ENCODE measurements around the gene AHNAK. TPM values are rescaled to one million over a fixed set of nuclear protein-coding genes. Genes with fewer than 3 reads are reported as not detected.
"Not testable (repeated sequence)": the region's sequence is repeated elsewhere in the genome, so short reads cannot be mapped to it uniquely, and the experiment has no call there.

AHNAK gene
- total RNA-seq, 1 experiment from 2014 or later, result 313 TPM

DNA sequence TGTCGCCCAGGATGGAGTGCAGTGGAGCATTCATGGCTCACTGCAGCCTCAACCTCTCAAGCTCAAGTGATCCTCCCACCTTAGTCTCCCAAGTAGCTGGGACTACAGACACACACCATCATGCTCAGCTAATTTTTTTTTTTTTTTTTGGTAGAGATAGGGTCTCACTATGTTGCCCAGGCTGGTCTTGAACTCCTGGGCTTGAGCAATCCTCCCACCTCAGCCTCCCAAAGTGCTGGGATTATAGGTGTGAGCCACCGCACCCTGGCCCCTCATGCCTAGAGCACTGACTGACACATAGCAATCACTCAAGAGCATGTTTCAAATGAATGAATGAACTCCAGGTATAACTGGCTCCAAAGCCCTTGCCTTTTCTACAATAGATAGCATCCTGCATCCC, 3.9 kb upstream of the AHNAK start:
- DNase-seq (ENCODE audit: low read depth), result not testable (repeated sequence)

DNA sequence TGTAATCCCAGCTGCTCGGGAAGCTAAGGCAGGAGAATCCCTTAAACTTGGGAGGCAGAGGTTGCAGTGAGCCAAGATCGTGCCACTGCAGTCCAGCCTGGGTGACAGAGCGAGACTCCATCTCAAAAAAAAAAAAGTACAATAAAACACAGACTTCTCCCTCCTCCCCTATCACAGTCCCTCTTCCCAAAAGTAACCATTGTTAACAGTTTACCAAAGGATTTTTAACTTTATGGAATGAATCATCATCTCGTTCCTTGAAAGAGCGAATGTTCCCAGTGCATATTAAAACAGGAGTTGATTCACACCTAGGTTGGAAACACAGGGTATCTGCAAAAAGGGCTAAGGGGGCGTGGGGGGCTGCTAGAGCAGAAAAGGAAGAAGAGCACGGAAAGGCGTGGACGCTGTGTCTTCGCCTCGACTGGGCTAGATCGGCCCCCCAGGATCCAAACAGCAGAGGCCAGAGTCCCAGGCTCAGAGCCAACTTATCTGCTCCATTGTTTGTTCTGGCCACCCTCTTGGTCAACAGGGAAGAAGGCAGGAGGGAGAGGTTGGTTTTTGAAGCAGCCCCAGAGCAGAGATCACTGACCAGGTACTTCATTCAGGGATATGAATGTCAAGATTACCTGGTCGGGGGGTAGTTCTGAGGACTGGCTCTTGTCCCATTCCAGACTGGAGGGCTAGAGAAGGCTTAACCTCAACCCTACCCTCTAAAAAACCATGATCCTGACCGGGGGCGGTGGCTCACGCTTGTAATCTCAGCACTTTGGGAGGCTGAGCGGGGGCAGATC, 2.1 kb upstream of the AHNAK start:
- no peak for DNase-seq (ENCODE audit: low read depth)

DNA sequence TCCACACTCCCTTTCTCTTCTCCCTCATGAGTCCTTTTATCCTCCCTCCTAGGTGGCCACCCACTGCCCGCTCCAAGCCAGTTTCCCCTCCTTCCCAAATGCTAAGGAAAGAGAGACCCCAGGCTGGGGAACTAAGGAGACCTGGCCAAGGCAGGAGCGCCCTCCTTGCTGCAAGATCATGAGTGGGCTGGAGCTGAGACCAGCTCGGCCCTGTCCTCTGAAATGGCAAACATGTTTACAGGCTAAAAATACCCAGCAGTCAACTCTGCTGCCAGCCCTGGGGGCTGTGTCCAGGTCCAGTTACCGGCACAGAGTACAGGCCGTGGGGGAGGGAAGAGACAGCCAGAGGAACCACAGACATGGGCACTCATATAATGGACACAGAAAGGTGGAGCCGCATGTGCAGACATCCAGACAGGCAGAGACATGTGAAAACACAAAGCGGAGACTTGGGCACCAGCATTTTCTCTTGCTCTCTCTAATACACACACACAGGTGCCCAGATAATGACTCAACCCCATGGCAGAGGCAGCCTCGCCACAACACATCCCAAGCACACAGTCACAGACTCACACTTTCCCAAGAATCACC, 1.2 kb upstream of the AHNAK start:
- DNase-seq (ENCODE audit: low read depth), result peak; percentile 66

DNA sequence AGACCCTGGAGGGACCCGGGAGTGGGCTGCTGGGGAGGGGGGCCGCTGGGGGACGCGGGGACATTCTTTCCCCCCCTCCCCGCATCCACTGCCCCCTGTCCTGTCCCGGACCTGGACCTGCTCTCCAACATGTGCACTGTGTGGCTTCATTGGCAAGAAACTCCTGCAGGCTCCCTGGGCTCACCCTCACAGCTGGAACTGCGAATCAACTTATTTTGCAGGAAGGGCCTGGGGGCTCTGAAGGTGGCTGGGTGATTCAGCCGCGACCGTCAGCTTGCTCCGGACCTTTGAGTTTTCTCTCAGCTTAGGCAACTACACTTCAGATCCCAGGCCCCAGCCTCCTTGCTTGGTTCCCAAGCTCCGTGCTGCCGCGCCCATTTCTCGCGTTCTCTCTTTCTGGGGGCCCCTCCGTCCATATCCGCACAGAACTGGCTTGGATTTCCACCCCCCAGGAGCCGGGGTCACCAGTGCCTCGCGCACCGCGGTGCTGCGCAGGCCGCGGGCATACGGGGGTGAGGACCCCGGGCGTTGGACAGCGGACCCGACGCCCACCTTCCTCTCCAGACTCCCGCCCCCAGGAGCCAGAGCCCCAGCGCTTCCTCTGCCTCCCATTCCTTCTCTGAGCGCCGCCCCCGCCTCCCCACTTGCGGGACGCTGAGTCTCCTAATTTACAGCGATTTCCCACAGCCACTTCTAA, 471 bp upstream of the AHNAK start:
- DNase-seq (ENCODE audit: low read depth), result peak; percentile 42

DNA sequence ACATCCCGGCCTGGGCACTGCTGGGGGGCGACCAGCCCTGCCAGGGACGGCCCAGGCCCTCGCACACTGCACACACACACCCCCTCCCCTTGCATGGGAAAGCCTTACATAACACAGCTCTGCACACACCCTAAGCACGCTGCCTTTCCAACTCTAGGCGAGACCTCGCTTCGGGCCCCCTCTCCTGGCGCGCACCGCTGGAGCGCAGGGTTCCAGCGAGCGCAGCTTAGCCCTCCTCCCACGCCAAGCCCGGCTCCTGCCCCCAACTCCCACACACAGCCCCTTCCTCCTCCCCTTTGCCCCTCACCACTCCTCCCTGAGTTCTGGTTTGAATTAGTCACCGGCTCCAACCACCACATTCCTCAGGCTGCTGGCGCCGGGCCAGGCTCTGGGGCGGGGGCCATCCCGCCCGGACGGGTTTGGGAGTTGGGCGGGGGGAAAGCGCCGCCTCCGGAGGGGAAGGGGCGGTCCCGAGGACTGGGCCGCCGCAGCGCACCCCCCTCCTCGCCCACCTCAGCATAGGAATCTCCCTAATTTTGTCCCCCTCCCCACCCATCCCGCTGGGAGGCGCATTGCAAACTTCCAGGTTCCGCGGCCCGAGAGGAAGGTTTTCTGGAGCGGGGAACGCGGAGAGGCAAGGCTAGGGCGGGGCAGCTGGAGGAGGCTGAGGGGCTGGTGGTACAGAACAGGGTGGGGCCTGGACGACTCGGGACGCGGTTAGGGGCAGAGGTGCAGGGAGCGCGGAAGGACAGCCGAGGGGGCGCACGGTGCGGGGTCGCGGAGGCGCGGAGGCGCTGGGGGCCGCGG, 966 bp downstream of the AHNAK start:
- peak; percentile 94 for DNase-seq (ENCODE audit: low read depth)

DNA sequence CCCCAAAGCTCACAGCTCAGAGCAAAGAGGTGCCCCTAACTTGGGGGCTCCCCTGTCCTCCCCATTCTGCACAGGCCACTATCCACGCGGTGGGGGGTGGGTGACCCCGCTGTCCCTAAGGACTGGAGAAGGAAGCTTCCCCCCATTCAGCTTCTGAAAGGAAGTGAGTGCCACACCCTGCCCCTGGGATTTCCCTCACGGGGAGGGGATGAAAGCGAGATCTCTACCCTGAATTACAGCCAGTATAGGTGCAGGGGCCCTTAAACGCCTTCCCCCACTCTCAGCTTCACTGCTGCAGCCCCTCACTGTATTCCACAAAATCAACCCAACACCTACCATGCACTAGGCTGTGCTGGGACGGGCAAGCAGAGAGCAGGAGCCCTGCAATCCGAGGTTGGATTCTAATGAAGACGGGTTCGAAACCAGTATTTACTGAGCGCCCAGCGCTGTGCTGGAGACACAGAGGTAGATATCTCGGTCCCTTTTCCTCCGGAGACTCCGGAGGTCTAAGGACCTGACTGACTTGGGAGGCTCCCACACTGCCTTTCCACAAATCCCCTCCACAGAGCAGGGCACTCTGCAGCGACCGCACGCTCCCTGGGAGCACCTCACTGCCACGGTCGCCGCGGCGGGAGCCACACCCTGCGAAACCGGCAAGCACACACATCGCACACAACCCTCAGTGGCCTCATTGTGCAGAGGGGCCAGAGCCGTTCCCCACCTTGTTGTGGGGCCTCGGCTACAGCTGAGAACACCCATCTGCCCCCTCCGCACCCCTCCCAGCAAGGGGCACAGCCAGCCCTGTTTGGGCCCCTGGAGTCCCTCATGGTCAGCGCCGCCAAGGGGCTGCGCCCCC, 1.8 kb downstream of the AHNAK start:
- DNase-seq (ENCODE audit: low read depth), result peak; percentile 25

DNA sequence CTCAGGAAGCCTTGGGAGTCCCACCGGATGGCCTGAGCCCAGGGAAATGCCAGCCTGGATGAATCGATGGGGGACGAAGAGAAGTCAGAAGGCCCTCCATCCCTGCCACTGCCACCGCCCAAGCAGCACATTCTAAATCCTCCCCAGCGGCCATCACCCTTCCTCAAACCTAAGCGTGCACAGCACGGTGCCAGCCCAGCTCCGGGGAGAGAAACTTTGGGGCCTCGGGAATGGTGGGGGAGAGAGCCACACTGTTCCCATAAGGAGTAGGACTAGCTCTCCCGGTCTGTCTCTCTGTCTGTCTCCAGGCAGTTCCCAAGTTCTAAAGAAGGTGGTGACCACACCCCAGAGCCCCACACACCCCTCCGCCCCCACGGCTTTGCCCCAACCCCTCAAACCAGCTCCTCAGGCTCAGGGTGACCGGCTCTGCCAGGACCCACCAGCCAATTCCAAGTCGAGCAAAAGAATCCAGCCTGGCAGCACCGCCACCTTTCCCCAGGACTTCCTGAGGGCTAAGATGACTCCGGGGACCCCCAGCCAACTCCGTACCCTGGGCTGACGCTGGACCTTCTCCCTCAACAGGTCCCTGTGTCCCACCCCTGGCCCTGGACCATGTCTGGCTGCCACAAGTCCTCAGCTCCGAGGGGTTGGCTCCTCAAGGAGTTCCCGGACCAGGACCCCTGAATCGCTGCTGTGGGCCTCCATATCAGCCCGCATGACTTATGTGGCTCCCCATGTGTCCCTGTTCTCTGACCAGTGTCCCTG, 2.7 kb downstream of the AHNAK start:
- peak; percentile 22 for DNase-seq (ENCODE audit: low read depth)

DNA sequence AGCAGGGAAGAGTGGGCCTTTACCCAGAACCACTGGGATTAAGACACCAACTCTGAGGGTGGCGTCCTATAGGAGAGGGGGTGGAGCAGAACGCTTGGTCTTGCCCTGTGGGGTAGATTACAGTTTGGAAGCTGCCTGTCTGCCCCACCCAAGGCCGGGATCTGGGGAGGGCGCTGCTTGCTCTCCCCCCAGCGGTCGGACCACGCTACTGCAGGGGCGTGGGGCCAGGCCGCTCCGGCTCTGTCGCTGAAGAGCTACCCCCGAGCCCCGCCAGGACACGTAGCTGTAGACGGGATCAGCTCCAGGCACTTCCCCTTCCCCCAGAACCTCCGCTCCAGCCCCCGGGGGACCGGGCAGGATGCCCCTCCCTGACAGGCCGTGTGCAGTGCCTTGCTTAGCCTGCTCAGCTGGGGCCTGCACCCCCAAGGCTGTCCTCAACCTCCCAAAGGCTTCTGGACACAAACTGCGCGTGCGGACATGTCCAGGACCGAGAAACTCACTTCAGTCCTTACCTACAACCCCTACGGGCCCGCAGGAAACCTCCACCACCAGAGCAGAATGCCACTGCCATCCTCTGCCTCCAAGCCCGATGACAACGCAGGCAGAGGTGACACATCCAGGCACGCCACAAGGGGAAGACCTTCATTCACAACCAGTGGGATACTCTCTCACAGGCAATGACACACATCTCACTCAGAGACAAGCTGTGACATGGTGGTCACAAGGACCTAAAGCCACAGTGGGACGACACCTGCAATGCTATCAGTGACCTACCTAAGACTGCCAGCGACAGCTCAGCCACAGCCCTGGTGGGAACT, 3.6 kb downstream of the AHNAK start:
- peak; percentile 79 for DNase-seq (ENCODE audit: low read depth)

DNA sequence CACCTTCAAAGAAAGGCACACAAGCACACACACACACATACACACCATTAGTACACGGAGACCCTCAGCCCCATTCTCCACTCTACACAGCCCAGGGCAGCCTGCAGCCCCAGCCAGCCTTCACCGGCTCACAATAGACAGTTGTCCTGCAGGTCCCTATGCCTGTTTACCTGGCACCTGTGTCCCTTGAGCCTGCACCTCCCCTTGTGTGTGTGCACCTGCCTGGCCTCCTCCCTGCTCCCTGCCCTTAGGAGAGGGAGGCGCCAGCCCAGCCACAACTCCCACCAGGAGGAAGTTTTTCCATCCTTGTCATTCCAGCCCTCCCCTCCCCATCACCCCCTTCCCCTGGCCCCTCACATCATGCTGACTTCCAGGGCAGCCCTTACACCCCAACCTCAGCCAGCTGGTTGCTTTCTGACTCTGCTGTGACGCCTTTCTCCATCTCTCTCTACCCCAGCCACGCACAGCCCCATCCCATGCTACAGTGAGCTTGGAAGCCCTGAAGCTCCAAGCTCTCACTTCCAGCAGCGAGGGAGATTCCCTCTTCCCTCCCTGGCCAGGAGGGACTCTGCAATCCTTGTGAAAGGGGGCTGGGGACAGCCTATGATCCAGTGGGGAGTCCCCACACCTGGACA, 4.4 kb downstream of the AHNAK start:
- DNase-seq (ENCODE audit: low read depth), result no peak

DNA sequence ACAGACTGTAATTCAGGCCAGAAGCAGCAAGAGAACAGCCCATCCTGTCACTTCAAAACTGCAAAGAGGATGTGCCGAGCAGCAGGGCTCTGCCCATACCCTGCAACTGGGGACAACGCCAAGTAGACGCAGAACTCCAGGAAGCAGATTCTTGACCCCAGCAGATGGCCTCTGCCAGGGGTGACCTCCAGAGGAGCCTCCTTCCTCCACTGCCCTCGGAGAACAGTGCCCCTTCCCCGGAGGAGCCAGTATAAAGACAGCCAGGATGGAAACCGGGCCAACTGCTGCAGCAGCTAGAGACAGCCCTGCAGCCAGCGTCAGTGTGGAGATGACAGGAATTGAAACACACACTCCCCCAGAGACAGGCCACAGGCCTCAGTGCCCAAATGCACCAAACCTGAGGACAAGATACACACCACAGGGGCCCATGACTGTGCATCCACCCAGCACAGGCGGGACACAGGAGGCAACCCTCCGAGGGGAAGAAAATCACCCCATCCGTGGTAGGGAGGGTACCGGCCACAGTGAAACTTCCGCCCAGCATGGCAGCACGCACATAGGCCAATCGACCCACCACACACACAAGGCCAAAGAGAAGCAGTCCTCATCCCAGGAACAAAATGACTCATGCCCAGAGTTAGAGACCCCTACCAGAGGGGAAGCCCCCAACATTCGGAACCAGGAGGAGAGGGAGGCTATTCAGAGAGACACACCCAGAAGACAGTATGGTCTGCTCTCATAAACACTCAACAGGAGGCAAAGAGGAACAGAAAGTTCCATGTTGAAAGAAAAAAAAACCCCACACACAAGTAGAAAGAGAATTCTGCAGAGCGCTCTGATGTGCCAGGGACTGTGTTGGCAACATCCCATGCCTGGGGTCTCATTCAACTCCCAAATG, 5.6 kb downstream of the AHNAK start:
- peak; percentile 54 for DNase-seq (ENCODE audit: low read depth)

DNA sequence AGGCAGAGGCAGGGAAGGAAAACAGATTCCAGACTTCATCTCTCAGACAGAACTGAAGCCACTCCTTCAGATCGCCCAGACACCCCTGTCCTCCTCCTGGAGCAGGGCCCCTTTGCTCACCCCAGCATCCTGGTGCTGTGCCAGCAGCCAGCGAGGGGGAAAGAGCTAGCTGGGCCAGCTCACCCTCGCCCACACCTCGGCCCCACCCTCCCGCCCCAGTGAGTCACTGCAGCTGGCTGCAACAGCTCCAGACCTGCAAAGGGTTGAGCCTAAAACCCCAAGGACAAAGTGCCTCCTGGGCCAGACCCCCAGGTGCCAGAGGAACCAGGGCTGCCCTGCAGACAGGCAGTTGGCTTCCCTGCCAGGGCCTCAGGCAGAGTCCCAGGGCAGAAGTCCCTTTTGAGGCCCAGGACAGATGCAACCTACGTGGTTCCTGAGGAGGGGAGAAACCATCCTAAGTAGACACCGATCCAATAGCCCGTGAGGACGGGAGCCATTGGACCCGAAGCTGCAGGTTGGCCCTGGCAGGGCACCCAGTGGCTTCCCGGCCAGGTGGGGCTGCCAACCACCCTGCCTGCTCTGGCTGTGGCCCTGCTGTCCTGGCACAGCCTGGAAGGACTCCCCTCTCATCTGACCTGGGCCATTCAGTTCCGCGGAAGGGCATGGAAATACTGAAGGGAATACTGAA, 7.2 kb downstream of the AHNAK start:
- DNase-seq (ENCODE audit: low read depth), result peak; percentile 92

DNA sequence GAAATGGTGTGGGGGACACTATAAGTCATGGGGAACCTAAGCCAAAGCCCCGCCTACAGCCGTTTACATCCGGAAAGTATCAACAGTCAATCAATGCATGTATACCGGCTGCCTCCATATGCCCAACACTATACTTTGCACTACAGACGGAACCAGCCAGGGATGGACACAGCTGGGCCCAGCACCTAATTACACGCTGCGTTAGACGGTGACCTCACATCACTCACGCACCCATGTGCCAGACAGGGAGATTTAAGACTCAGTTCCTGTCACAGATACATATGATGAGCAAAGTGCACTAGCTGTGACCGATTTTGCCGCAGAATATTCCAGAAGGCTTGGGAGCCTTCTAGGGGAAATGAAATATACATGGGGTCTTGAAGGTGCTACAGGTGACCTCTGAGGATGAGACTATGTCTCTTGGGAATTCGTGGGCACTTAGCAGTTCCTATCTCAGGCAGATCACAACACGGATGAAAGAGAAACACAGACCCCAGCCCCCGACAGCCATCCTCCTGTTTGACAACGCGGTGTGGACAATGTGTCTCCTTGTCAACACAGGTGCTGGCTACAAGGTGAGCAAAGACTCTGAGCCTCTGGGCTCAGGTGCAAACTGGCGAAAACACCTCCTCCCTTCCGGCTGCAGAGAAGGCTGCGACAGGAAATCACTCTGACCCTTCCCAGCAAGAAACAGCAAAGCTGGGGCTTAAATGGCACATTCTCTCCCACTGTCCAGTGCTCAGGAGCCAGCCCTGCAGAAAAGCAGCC, 8.0 kb downstream of the AHNAK start:
- DNase-seq (ENCODE audit: low read depth), result no peak

DNA sequence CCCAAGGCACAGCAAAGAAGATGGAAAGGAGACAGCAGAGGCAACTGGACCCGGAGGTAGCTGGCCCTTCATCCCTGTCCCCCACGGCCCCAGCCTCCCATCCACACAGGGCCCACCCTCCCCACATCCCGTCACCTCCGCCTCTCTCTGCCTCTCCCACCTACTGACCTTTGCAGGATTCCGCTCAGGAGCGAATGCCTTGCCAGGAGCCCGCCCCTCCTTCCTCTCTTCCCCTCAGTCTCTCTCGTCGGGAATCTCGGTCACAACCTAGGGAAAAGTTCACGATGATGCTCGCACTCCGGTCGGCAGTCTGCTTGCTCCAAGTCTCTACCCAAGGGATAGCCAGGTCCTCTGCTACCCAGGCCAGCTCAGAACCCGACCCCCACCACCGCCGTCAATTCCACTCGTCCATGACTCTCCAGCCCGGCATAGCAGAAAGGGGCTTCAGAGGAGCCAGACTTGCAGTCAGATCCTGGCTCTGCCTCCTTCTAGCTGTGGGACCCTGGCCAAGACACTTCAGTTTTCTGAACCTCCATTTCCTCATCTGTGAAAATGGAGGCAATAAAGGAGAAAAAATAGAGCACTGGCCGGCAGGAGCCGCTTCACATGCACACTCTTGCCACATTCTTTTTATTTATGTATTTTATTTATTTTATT, 10.2 kb downstream of the AHNAK start:
- DNase-seq (ENCODE audit: low read depth), result no peak

DNA sequence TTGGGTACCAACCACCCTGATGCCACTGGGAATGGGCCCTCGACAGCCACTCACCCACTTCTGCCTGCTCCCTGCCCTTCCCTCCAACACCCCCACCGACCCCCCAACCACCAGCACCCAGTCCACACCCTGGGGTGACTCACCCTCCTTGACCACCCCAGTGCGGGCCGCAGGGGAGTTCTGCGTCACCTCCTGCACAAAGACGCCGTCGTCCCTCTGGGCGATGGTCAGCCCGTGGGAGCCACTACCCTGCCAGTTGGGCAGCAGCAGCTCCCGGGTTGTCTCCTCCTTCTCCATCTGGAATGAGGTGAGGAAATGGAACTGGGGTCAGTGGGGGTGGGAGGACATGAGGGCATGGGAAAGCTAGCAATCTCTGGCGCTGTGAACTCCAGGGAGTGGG, 10.8 kb downstream of the AHNAK start:
- DNase-seq (ENCODE audit: low read depth), result no peak

DNA sequence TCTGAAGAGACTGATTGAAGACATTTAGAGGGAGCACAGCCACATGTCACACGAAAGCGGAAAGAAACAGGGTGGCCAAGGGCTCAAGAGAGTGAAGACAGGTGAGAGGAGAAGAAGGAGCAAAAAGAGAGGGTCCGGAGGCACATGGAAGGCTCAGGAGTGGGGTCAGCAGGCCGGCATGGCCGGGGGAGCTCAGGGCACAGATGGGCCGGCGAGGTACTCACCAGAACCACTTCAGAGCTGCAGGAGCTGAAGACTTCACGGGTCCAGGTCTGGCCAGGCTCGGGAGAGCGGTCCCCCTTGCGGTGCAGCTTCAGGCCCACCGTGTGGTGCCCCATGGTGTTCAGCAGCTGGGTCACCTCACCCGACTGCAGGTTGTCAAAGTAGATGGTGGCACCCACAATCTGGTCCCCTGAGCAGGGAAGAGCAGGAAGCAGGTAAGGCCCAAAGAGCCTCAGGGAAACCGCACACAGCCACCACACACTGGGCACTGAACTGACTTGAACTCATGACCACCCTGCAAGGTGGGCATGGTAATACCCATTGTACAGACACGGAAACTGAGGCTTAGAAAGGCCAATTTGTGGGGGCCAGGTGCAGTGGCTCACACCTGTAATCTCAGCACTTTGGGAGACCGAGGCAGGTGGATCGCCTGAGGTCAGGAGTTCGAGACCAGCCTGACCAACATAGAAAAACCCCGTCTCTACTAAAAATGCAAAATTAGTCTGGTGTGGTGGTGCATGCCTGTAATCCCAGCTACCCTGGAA, 11.6 kb downstream of the AHNAK start:
- no peak for DNase-seq (ENCODE audit: low read depth)

Measured in LHCN-M2 (cell line).